ENCODE results near the gene SLC2A8.

DNA sequence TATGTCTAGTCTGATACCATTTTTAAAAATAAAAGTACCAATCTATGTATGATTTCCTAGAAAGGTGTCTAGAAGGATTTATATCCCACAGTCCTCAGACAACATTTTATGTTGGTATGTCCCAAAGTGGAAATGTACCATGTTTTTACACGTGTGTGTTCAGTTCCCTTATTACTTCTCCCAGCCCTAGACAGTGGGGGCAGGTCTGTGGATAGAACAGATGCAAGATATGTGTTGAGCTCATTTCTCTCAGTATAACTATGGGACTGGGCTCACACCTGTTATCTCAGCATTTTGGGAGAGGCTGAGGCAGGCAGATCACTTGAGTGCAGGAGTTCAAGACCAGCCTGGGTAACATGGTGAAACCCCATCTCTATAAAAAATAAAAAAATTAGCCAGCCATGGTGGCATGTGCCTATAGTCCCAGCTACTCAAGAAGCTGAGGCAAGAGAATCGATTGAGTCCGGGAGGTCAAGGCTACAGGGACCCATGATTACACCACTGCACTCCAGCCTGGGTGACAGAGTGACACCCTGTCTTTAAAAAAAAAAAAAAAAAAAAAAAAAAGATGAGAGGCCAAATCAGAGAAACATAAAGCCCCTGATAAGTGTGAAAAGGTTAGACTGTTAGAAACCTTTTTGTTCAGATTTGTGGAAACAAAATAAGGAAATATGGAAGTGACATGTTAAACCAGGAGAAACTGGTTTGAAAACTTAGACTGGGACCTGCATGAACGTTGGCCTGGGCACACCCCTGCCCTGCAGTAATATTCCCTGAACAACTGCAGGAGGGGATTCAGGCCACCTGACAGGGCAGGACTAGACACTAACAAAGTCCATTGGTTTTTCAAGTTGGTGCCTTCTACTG is 7.4 kb upstream of the SLC2A8 start:
- TF ChIP-seq TAF1 (IDR thresholded peaks at IDR 0.05; ENCODE audit: borderline replicate concordance, low read depth, low read length) (no peak), POLR2A (IDR thresholded peaks at IDR 0.05; ENCODE audit: low read depth, low read length) (no peak), POLR2AphosphoS5 (IDR thresholded peaks at IDR 0.05; ENCODE audit: low read depth, low read length) (no peak)

All from GM12892 (cell line).